IPS DF 19.7 (cell line): ENCODE data around the gene LRPAP1.
"Not testable (repeated sequence)": the region's sequence is repeated elsewhere in the genome, so short reads cannot be mapped to it uniquely, and the experiment has no call there.

ENCODE experiments used
- DNase-seq: peaks from one replicate; pipeline ENCODE4 v3.0.0-alpha.2; 2013; ENCODE audit warnings: low read depth, low spot score

Gene LRPAP1

GRCh38 chr4:3461515-3462291 is 70.5 kb downstream of the LRPAP1 start:
- DNase-seq, result no peak

- no peak for DNase-seq
These were observed 71.3 kb downstream of the LRPAP1 start for GRCh38 chr4:3460926-3461325.

GRCh38 chr4:3459156-3459555 is 73.1 kb downstream of the LRPAP1 start:
- DNase-seq, result not testable (repeated sequence)

- no peak for DNase-seq
These were observed 73.9 kb downstream of the LRPAP1 start for GRCh38 chr4:3458371-3458770.

- not testable (repeated sequence) for DNase-seq
These were observed 76.6 kb downstream of the LRPAP1 start for GRCh38 chr4:3455596-3455995.
